HG02840 (cell line): ENCODE data around the gene SEMA3C.

Experiments used
- ATAC-seq: cut with Tn5 transposase; IDR thresholded peaks from one replicate; pipeline ENCODE4 v1.9.1; 2021; ENCODE audit warnings: mild to moderate bottlenecking, moderate library complexity, moderate number of reproducible peaks; ENCODE audit not compliant: unreplicated experiment, low FRiP score

Gene SEMA3C

GRCh38 chr7:80763704-80764103, 155.1 kb downstream of the SEMA3C start:
- ATAC-seq: no peak

- ATAC-seq: no peak
Observed at GRCh38 chr7:80763289-80763688, 155.6 kb downstream of the SEMA3C start.

GRCh38 chr7:80760292-80760691, 158.6 kb downstream of the SEMA3C start:
- ATAC-seq: no peak

GRCh38 chr7:80752954-80753690, 165.7 kb downstream of the SEMA3C start:
- ATAC-seq: no peak

- no peak for ATAC-seq
Observed at GRCh38 chr7:80749270-80749669, 169.6 kb downstream of the SEMA3C start.

GRCh38 chr7:80748363-80749042, 170.3 kb downstream of the SEMA3C start:
- ATAC-seq: no peak

- no peak for ATAC-seq
Observed at GRCh38 chr7:80740778-80741545, 177.9 kb downstream of the SEMA3C start.

GRCh38 chr7:80736371-80737125, 182.3 kb downstream of the SEMA3C start:
- no peak for ATAC-seq

GRCh38 chr7:80735330-80735729, 183.5 kb downstream of the SEMA3C start:
- no peak for ATAC-seq

- no peak for ATAC-seq
Observed at GRCh38 chr7:80734011-80734410, 184.8 kb downstream of the SEMA3C start.

- no peak for ATAC-seq
Observed at GRCh38 chr7:80733333-80733915, 185.4 kb downstream of the SEMA3C start.

GRCh38 chr7:80732630-80733029, 186.2 kb downstream of the SEMA3C start:
- no peak for ATAC-seq

- no peak for ATAC-seq
Observed at GRCh38 chr7:80731281-80731680, 187.6 kb downstream of the SEMA3C start.

GRCh38 chr7:80729591-80730320, 189.1 kb downstream of the SEMA3C start:
- ATAC-seq: no peak

- no peak for ATAC-seq
Observed at GRCh38 chr7:80726666-80727065, 192.2 kb downstream of the SEMA3C start.

- ATAC-seq: no peak
Observed at GRCh38 chr7:80725181-80725611, 193.7 kb downstream of the SEMA3C start.

GRCh38 chr7:80724249-80724871, 194.5 kb downstream of the SEMA3C start:
- ATAC-seq: no peak

- ATAC-seq: no peak
Observed at GRCh38 chr7:80722616-80723195, 196.1 kb downstream of the SEMA3C start.
